ENCODE measurements around the gene THSD7A.

DNA sequence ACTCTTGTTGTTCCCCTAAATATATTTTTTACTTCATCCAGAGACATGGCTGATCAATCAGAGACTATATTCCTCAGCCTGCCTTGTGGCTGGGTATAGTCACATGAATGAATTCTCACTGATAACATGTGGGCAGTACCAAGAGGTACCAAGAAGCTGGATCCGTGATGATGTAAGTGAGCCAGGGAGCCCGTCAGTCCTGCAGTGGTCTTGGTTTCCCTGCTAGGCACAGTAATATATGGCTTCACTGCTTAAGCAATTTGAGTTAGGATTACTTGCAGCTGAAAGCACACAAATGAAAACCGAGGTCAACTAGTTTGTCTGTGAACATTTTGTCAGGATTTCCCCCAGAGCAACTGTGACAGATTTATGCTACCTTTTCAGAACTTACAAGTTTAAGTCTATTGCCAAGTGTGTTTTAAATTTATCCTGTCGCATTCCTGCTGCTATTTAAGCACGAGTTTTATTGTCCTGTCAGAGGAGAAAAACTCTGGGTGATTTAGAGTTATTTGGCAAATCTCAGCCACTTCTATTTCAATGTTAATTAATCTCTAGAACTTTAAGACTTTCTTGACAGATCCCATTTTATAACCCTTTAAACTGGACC lies 476.5 kb downstream of the THSD7A start:
- no peak for TF ChIP-seq CTCF (conservative IDR thresholded peaks at IDR 0.05; ENCODE audit: low read depth, low read length)
- no peak for TF ChIP-seq EZH2 (IDR thresholded peaks at IDR 0.05; ENCODE audit: borderline replicate concordance, low read depth, low read length, poor library complexity, severe bottlenecking)
